GM21717 (cell line): ENCODE data around the gene SMAD6.

Experiments used
- ATAC-seq: cut with Tn5 transposase; IDR thresholded peaks from one replicate; pipeline ENCODE4 v1.9.1; 2021; ENCODE audit warnings: mild to moderate bottlenecking, moderate library complexity; ENCODE audit not compliant: unreplicated experiment

SMAD6 gene

GRCh38 chr15:66773129-66773873, 71.3 kb downstream of the SMAD6 start:
- no peak for ATAC-seq

DNA sequence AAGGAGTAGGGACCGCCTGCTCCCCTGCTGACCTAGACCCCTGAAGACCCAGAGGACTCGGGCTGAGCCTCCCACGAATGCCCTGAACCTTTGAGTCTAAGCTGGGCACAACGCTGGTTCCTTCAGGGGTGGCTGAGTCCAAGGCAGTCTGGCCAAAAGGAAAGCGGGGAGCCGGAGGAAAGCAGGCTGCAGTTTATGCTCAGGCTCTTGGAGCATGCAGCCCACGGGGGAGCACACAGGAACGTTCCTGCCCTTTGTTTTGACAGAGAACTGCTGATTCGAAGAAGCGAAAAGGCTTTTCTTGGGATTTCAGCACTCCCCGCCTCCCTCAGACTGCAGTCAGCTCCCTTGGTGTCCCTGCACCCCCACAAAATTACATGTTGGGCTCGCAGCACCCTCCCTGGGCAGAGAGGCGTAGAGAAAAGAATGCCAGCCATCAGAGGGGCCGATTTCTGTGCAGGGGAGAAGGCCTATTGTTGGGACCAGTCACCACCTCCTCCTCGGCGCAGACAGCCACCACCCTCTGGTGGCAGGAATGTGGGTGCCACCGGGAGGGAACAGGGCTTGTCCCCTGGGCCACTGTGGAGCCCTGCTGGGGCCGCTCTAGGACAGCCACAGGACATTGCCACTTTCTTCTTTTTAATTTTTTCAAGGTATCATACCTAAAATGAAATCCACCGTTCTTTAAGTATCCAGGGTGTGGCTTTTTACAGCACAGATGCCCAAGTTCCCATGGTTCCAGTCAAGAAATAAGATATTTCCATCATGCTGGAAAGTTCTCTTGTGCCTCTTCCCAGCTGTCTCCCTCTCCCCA, 72.2 kb downstream of the SMAD6 start:
- ATAC-seq, result no peak

DNA sequence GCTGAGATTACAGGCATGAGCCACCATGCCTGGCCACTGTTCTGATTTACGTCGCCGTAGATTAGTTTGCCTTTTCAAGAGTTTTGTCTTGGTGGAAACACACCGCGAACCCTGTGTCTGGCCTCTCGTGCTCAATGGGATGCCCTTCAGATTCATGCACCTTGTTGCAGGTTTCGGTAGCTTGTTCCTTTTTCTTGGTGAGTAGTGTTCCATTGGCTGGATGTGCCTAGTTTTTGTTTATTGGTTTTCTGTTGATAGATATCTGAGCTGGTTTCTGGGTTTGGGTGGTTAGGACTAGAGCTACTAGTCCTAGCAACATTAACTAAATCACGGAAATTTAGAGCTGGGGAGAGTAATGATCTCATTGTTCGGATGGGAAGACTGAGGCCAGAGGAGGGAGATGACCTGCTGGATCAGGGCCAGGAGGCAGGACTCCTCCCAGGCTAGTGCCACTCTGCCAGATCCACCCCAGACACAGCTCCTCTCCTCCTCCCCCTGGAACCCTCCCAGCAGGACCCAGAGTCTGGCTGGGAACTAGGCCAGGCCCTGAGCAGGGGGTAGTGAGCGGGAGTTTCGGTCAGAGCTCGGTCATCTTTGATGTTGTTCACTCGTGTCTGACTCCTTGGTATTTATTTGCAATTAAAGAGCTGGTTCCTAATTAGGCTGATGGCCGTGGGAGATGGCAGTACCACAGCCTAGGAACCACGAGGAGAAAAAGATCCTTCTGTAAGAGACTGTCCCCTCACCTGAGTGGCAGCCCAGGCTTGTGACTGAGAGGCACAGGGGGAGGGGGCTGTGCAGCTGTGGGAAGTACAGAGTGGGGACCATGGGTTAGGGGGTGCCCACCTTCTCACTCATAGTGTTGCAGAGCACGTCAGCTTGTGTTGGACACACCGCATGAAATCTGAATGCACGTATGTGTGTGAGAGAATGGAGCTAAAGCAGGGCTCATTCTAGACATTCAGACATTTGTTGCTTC, 73.4 kb downstream of the SMAD6 start:
- ATAC-seq, result no peak

- ATAC-seq, result no peak
Observed at GRCh38 chr15:66777054-66777453, 75.0 kb downstream of the SMAD6 start.

DNA sequence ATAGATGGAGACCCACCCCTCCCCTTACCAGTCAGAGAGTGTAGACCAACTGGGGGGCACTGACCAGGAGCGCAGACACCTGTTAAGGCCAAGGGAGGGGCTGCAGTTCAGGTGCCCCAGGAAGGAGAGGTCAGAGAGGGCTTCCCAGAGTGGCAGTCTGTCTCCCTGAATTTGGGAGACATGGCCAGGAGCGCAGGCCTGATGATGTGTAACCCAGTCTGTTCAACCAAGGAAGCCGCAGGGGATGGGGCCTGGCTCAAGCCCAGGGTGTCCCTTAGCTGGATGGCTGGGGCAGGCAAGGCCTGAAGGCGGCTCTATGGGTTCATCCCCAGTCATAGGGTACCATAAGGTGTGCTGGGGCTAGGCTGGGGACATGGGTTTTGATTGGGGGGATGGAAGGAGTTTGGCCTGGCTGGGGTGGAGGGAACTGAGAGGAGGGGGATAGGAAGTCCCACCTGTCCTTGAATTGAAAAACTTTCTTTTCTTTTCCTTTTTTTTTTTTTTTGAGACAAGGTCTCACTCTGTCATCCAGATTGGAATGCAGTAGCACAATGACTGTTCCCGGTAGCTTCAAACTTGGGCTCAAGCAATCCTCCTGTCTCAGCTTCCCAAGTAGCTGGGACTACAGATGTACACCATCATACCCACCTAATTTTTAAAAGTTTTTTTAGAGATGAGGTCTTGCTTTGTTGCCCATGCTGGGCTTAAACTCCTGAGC, 75.7 kb downstream of the SMAD6 start:
- ATAC-seq, result no peak

DNA sequence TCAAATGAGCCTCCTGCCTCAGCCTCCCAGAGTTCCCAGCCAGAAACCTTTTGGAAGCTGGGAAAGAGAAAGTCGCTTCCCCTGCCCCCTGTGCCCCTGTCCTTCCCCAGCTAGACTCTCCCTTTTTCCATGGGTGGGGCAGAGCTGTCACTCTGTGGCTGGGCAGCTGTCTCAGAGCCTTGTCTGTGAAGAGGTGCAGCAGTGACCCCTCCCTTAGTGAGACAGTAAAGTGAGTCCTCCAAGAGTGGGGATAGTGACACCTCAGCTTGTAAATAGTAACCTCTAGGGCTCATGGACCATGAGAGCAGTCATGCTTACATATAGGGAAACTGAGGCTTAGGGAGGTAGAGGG, 76.3 kb downstream of the SMAD6 start:
- no peak for ATAC-seq

- no peak for ATAC-seq
Observed at GRCh38 chr15:66778716-66779115, 76.7 kb downstream of the SMAD6 start.

- no peak for ATAC-seq
Observed at GRCh38 chr15:66779331-66780009, 77.4 kb downstream of the SMAD6 start.

- no peak for ATAC-seq
Observed at GRCh38 chr15:66780172-66780972, 78.3 kb downstream of the SMAD6 start.

GRCh38 chr15:66780973-66781718, 79.1 kb downstream of the SMAD6 start:
- no peak for ATAC-seq

DNA sequence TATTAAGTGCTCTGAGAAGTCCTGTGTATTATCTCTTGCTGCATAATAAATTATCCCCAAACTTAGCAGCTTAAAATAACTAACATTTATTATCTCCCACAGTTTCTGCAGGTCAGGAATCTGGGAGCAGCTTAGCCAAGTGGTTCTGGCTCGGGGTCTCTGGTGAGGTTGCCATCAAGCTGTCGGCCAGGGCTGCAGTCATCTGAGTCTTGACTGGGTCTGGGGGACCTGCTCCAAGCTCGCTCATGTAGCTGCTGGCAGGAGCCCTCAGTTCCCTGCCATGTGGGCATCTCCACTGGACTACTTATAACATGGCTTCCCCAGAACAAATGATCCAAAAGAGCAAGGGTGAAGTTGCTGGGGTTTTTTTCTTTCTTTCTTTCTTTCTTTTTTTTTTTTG, 80.7 kb downstream of the SMAD6 start:
- no peak for ATAC-seq

GRCh38 chr15:66783314-66783713, 81.3 kb downstream of the SMAD6 start:
- ATAC-seq, result no peak

DNA sequence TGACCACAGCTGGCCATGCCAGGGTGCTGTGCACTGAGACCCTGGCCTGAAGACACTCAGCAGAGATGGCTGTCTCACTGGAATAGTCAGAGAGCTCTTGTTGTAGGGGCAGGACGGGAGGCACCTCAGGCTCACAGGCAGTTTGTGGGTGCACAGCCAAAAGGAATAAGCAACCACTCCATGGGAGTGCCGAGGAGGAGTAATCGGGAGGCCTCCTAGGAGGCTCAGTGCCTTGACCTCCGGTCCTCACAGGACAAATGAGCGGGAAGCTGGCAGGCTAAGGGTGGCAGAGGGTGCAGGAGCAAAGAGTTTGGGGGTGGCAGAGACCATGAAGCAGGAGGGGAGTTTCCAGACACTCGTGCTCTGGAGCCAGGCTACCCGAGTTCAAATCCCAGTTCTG, 81.7 kb downstream of the SMAD6 start:
- ATAC-seq, result no peak

GRCh38 chr15:66784174-66784573, 82.1 kb downstream of the SMAD6 start:
- ATAC-seq, result no peak

DNA sequence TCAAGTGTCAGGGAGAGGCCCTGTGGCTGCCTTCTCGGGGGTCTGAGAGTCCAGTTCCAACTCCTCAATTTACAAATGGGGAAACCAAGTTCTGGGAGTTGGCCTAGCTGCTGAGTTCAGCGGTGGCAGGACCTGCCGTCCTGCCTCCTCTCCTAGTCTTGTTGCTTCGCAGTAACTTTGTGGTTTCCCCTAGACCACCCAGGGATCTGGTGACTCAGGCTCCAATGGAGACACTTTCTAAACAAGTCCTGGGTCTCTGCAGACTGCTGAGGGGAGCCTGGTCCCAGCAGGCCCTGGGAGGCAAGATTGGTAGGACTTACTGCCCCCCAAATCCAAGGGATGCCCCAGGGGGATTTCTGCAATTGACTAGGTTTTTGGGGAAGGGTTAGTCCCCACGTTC, 83.6 kb downstream of the SMAD6 start:
- no peak for ATAC-seq

- no peak for ATAC-seq
Observed at GRCh38 chr15:66786222-66786621, 84.2 kb downstream of the SMAD6 start.

DNA sequence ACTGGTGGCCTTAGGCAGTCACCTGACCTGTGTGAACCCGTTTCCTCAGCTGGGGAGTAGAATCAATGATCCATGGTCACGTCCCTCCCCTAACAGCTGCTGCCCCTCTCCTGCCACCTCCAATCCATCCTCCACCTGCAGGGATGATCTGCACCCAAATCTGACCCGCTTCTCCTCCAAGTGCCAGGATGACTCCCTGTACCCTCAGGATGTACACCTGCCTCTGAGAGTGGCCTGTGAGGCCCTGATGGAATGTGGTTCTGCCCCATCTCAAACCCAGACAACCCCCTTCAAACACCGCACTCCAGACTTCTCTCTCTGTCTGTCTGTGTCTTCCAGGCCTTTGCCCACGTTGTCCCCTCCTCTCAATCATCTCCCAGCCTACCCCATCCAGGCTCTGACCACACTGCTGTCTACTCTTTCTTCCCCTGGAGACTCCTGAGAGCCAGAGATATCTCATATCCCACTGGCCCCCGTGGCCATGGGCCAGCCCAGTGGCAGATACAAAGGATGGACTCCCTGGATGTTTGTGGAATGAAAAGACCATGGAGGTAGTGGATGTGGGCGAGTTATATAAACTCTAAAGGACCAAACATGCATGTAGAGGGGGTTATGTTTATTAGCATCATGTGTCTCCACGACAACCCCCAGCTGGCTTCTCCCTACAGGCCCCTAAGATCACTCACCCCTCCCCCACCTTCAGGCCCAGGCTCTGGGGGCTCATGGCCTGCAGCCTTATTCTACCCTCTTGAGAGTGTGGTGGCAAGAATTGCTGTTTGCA, 84.9 kb downstream of the SMAD6 start:
- no peak for ATAC-seq

DNA sequence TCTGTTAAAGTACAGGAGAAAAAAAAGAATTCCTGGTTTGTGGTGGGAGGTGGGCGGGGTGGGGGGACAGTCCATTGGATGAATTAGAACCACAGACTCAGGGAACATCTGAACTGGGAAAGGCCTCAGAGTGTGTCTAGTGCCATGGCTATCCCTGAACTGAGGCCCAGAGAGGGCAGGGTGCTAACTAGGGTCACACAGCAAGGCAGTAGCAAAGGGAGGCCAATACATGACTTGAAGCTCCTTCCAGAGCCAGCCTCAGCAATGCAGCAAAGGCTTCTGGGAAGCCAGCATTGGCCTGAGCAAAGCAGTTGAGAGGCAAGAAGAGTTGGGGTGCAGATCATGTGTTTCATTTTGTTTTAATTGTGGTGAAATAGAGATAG, 85.4 kb downstream of the SMAD6 start:
- ATAC-seq, result no peak
